ENCODE results near the gene OTOR.

DNA sequence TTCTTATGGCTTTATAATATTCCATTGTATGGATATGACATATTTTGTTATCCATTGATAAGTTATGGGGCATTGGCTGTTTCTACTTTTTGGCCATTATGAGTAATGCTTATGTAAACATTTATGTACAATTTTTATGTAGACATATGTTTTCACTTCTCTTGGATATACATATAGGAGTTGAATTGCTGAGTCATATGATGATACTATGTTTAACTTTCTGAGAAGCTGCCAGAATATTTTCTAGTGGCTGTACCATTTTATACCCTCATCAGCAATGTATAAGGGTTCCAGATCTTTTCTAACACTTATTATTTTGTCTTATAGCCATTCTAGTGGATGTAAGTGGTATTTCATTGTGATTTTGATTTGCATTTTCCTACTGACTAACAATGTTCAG lies 23.1 kb downstream of the OTOR start:
- no peak for TF ChIP-seq POLR2AphosphoS5 (IDR thresholded peaks at IDR 0.05; ENCODE audit: low read depth, low read length)
- TF ChIP-seq, protein P1, sequence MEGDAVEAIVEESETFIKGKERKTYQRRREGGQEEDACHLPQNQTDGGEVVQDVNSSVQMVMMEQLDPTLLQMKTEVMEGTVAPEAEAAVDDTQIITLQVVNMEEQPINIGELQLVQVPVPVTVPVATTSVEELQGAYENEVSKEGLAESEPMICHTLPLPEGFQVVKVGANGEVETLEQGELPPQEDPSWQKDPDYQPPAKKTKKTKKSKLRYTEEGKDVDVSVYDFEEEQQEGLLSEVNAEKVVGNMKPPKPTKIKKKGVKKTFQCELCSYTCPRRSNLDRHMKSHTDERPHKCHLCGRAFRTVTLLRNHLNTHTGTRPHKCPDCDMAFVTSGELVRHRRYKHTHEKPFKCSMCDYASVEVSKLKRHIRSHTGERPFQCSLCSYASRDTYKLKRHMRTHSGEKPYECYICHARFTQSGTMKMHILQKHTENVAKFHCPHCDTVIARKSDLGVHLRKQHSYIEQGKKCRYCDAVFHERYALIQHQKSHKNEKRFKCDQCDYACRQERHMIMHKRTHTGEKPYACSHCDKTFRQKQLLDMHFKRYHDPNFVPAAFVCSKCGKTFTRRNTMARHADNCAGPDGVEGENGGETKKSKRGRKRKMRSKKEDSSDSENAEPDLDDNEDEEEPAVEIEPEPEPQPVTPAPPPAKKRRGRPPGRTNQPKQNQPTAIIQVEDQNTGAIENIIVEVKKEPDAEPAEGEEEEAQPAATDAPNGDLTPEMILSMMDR (IDR thresholded peaks at IDR 0.05): no peak

Measured in Panc1 (cell line).